Measurements from ENCODE around the gene LIMCH1. TPM values are rescaled to one million over a fixed set of nuclear protein-coding genes. Genes with fewer than 3 reads are reported as not detected.
"Not testable (repeated sequence)": the region's sequence is repeated elsewhere in the genome, so short reads cannot be mapped to it uniquely, and the experiment has no call there.

Gene LIMCH1
- total RNA-seq, 1 donor from 2014 or later, result 3.4 TPM

GRCh38 chr4:41734371-41734770, 196.4 kb downstream of the LIMCH1 start:
- H3K27me3 ChIP-seq (ENCODE audit: control insufficient read depth, insufficient read depth, low read length), result peaks cover 13% of the 10 kb centered on the region
- H3K4me3 ChIP-seq (ENCODE audit: low read depth, low read length), result no peak overlapping the region
- DNase-seq (ENCODE audit: low read depth), result no peak
- TF ChIP-seq CTCF (IDR thresholded peaks at IDR 0.05; ENCODE audit: insufficient read depth, low read length, poor library complexity, severe bottlenecking), result no peak
- H3K36me3 ChIP-seq (ENCODE audit: control insufficient read depth, insufficient read depth, low read length), result no peaks in the 10 kb centered on the region

- DNase-seq (ENCODE audit: low read depth); H3K36me3 ChIP-seq (ENCODE audit: control insufficient read depth, insufficient read depth, low read length); H3K4me3 ChIP-seq (ENCODE audit: low read depth, low read length): not testable (repeated sequence)
- peaks cover 13% of the 10 kb centered on the region for H3K27me3 ChIP-seq (ENCODE audit: control insufficient read depth, insufficient read depth, low read length)
Observed at GRCh38 chr4:41737491-41737890, 199.5 kb downstream of the LIMCH1 start.

- TF ChIP-seq CTCF (IDR thresholded peaks at IDR 0.05; ENCODE audit: insufficient read depth, low read length, poor library complexity, severe bottlenecking), result no peak
- H3K27me3 ChIP-seq (ENCODE audit: control insufficient read depth, insufficient read depth, low read length), result peaks cover 41% of the 10 kb centered on the region
Observed at GRCh38 chr4:41741354-41741753, 203.4 kb downstream of the LIMCH1 start.

GRCh38 chr4:41744572-41745291, 206.8 kb downstream of the LIMCH1 start:
- H3K27me3 ChIP-seq (ENCODE audit: control insufficient read depth, insufficient read depth, low read length), result peaks cover 73% of the 10 kb centered on the region

More at GRCh38 chr4:41741354-41741753, 203.4 kb downstream of the LIMCH1 start:
- H3K36me3 ChIP-seq (ENCODE audit: control insufficient read depth, insufficient read depth, low read length), result no peaks in the 10 kb centered on the region
- H3K4me3 ChIP-seq (ENCODE audit: low read depth, low read length), result no peak overlapping the region
- DNase-seq (ENCODE audit: low read depth), result no peak

GRCh38 chr4:41745292-41746024, 207.5 kb downstream of the LIMCH1 start:
- H3K36me3 ChIP-seq (ENCODE audit: control insufficient read depth, insufficient read depth, low read length), result no peaks in the 10 kb centered on the region
- peaks cover 77% of the 10 kb centered on the region for H3K27me3 ChIP-seq (ENCODE audit: control insufficient read depth, insufficient read depth, low read length)
- TF ChIP-seq CTCF (IDR thresholded peaks at IDR 0.05; ENCODE audit: insufficient read depth, low read length, poor library complexity, severe bottlenecking), result no peak
- no peak for DNase-seq (ENCODE audit: low read depth)
- H3K4me3 ChIP-seq (ENCODE audit: low read depth, low read length), result no peak overlapping the region

More at GRCh38 chr4:41744572-41745291, 206.8 kb downstream of the LIMCH1 start:
- DNase-seq (ENCODE audit: low read depth), result no peak
- no peak for TF ChIP-seq CTCF (IDR thresholded peaks at IDR 0.05; ENCODE audit: insufficient read depth, low read length, poor library complexity, severe bottlenecking)
- Histone ChIP-seq H3K4me3 (ENCODE audit: low read depth, low read length) (no peak overlapping the region), H3K36me3 (ENCODE audit: control insufficient read depth, insufficient read depth, low read length) (no peaks in the 10 kb centered on the region)

- Histone ChIP-seq H3K36me3 (ENCODE audit: control insufficient read depth, insufficient read depth, low read length) (no peaks in the 10 kb centered on the region), H3K27me3 (ENCODE audit: control insufficient read depth, insufficient read depth, low read length) (peaks cover 81% of the 10 kb centered on the region), H3K4me3 (ENCODE audit: low read depth, low read length) (no peak overlapping the region)
- DNase-seq (ENCODE audit: low read depth), result no peak
- no peak for TF ChIP-seq CTCF (IDR thresholded peaks at IDR 0.05; ENCODE audit: insufficient read depth, low read length, poor library complexity, severe bottlenecking)
Observed at GRCh38 chr4:41746025-41746439, 208.1 kb downstream of the LIMCH1 start.
